ENCODE data around the gene RSRP1.
A peak's percentile ranks its signal among the peaks of the same experiment; 100 is the strongest.
"Not testable (repeated sequence)": the region's sequence is repeated elsewhere in the genome, so short reads cannot be mapped to it uniquely, and the experiment has no call there.

RSRP1 gene, protein sequence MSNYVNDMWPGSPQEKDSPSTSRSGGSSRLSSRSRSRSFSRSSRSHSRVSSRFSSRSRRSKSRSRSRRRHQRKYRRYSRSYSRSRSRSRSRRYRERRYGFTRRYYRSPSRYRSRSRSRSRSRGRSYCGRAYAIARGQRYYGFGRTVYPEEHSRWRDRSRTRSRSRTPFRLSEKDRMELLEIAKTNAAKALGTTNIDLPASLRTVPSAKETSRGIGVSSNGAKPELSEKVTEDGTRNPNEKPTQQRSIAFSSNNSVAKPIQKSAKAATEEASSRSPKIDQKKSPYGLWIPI

DNA sequence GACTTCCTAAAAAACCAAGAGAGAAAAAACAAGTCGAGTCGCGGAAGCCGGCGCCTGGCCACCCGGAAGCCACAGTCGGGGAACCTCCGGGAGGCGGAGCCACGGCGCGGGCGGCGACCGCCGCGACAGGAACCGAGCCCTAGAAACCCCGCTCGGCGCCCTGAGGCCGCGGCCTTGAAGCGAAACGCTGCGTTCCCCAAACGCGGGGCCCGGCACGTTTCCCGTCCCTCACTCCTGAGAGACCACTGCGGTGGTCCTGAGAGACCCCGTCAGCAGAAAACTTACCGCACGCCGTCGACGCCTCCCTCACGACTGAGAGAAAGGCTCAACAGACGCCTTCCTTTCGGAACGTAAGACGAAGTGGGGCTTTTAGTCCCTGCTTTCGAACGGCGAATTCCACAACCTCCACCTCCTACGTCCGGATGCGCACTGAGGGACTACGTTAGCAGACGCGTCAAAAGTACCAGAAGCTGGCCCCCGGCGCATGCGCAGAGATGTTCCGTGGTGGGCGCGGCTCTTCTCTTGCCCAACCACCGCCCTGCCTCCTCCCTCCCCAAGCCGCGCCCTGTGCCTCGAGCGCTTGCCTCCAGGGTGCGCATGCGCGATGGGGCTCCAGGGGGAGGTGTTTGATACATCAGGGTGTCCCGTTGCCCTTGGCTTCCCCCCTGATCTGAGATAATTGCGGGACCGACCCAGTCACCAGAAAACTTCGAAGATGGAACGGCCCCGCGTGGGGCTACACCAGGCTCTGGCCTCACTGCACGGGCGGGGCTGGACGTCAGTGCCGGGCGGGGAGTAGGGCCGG, at the start of gene RSRP1:
RSRP1 (minus strand) TSS at position 431 of the 805 bp plus-strand sequence. CDS start 491 bp downstream, outside the sequence.
- peak; percentile 100 for DNase-seq (ENCODE audit: low read depth in 2 of 2, low spot score in 1 of 2)

DNA sequence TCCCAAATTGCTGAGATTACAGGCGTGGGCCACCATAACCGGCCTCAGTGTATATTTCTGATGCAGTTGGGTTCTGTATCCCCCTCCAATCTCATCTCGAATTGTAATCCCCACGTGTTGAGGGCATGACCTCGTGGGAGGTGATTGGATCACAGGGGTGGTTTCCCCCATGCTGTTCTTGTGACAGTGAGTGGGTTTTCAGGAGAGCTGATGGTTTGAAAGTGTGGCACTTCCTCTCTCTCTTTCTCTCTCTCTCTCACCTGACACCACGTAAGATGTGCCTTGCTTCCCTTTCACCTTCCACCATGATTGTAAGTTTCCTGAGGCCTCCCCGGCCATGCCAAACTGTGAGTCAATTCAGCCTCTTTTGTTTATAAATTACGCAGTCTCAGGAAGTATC, 49.2 kb upstream of the RSRP1 start:
- not testable (repeated sequence) for DNase-seq (ENCODE audit: low read depth in 2 of 2, low spot score in 1 of 2)

DNA sequence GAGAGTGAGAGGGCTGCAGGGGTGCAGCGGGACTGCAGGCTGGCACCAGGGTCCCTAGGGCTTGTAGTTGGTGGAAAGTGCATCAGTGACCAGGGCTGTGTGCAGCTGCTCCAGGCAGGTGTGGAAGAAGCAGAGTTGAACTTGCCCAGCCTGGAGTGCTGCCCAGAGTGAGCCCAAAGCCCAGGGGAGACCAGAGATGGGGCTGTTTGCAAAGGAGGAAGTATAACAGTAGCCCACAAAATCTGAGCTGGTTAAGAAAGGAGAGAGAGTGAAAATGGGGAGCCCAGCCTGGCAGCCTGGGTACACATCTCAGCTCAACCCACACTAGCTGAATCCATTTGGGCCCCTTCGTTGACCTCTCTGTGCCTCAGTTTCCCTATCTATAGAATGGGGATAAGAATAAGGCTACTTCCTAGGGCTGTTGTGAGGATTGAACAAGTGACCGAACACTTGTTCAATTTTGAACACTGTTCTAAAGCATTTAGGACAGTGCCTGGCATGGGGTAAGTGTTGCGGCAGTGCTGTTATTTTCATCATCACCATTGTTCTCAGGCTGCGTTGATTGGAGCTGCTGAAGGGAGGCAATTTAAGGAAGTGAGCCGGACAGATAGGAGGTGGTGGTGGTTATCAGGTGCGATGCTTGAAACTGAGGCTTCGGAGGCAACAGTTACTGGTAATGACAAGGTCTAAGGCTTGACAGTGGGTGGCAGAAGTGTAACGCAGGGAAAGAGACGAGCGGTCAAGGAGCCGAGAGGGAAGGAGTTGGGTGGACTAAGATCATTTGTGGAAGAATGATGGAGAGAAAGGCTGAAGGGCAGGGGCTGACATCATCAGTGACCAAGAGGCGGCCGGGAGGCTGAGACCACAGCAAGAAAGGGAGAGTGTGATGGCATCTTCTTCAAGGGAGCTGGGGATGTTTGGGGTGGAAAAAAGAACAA, 47.9 kb upstream of the RSRP1 start:
- not testable (repeated sequence) for DNase-seq (ENCODE audit: low read depth in 2 of 2, low spot score in 1 of 2)

DNA sequence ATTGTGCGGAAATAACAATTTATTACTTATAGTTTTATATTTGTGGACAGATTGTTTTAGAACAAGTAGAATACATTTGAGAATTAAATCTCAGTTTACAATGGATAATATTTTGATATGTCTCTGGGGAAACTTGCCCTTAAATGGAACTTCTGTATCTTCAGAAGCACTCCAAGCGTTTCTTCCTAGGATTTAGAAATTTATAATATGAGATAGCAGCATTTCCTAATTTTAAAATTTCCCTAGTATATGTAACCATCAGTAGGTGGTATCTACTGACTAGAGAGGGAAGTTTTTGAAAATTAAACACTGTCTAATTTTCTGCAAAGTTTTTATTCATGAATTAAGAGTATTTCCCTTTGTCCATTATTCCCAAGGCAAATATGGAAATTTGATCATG, 46.2 kb upstream of the RSRP1 start:
- not testable (repeated sequence) for DNase-seq (ENCODE audit: low read depth in 2 of 2, low spot score in 1 of 2)

DNA sequence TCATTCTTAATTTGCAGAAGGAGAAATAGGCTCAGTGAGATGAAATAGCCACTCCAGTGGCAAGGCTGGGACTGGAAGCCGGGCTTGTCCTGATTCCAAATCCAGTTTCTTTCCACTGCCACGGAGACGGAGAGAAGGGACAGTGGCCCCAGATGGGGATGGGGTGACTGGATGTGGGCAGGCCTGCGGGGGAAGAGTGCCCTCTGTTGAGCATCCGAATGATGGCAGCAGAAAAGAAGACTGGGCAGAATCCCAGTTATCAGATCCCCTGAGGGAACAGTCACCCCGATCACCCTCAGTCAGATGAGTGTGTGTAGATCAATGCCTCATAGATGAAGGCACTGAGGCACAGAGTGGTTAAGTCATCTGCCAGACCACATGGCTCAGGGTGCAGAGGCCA, 42.8 kb upstream of the RSRP1 start:
- not testable (repeated sequence) for DNase-seq (ENCODE audit: low read depth in 2 of 2, low spot score in 1 of 2)

DNA sequence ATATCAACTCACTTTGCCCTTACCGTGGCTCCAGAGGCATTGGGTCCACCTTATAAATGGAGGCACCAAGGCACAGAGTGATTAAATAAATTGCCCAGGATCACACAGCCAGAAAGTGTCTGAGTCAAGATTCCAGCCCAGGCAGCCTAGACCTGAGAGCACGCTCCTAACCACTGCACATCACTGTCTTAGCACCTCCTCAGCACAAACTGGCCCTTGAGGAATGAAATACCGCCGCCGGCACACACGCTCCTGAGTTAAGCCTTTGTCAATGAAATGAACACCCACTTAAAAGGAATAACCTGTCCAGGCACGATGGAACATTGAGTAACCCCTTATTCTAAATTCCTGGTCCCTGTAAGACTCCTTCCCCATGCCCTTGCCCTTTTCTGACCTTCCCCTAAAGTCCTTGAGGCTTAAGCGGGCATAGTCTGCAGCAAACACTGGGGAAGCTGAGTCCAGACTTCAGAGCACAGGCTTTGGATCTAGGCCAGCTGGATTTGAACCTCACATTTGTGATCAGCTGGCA, 41.4 kb upstream of the RSRP1 start:
- DNase-seq (ENCODE audit: low read depth in 2 of 2, low spot score in 1 of 2): not testable (repeated sequence)

DNA sequence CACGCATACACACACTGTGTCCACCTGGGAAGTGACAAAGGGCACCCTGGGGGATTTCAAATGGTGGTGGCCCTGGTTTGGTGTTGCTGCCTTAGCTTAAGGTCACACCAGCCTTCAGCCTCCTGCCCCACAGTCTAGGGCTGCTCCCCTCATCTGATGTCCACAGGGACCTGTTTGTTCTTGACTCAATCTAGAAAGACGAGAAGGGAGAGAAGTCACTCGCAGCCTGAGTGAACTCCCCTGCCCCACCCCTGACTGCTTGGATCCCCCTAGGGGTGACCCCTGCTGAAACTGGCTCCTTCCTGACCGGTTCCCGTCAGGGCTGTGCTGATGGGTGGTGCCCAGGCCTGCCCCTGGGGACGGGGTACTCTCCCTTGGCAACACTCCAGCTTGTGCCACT, 39.9 kb upstream of the RSRP1 start:
- not testable (repeated sequence) for DNase-seq (ENCODE audit: low read depth in 2 of 2, low spot score in 1 of 2)

DNA sequence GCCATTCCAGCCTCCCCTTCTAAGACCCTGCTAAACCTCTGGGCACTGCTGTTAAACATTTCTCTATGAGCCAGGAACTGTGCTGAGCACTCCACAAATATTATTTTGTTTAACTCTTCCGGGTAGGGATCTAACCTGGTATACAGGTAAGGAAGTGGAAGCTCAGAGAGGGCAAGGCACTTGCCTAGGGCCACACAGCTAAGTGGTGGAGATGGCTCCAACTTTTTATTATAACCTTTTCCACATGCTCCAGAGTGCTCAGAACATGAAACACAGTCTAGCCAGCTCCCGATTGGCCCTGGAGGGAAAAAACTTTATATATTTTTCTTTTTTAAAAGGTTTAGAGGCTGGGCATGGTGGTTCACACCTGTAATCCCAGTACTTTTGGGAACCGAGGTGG, 38.6 kb upstream of the RSRP1 start:
- DNase-seq (ENCODE audit: low read depth in 2 of 2, low spot score in 1 of 2): not testable (repeated sequence)

DNA sequence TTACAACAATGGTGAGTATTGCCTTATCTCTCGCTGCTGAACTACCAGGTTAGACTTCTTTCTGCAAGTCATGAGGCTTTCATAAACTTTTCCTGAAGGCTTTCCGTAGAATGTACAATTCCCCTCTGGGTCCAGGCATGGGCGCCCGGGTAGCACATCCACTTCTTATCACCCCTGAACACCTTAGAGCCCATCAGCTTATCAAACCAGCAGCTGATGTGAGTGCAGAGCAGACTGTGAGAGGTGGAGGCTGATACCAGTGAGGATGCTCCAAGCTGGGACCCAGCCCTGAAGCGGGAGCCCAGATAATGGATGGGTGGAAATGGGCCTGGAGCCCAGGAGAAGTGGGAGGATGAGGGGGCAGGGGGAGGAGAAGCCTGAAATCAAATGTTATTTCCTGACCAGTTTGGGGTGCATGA, 32.4 kb upstream of the RSRP1 start:
- not testable (repeated sequence) for DNase-seq (ENCODE audit: low read depth in 2 of 2, low spot score in 1 of 2)

DNA sequence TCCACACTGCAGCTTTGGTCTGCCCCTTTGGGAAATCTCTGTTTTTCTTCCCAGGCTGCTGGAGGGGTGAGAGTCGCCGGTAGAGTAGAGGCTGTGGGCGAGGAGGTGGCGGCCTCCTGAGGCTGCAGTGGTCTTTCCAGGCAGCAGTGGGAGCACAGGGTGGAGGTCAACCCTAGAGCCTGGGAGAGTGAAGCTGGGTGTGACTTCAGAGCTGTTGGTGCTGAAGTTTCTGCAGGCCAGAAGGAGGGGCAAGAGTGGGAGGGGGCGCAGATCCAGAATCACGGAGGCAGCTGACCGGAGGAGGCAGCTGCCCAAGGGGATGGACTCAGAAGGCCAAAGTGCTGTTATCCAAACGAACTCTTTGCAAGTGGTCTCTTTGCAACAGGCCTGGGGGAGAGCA, 31.5 kb upstream of the RSRP1 start:
- not testable (repeated sequence) for DNase-seq (ENCODE audit: low read depth in 2 of 2, low spot score in 1 of 2)

DNA sequence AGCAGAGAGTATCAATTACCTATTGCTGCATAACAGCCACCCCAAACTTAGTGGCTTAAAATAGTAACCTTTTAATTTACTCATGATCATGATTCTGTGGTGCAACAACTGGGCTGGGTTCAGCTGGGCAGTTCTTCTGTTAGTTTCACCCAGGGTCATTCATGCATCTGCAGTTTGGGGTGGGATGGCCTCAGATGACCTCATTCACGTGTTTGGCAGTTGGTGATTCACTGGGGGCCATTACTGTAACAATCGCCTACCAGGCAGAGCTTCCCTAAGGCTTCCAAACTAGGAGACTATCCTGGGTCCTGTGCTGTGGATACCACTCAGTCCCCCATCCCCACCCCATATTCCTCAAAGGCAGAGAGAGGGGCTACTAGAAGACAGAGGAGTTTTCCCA, 31.1 kb upstream of the RSRP1 start:
- DNase-seq (ENCODE audit: low read depth in 2 of 2, low spot score in 1 of 2): not testable (repeated sequence)

DNA sequence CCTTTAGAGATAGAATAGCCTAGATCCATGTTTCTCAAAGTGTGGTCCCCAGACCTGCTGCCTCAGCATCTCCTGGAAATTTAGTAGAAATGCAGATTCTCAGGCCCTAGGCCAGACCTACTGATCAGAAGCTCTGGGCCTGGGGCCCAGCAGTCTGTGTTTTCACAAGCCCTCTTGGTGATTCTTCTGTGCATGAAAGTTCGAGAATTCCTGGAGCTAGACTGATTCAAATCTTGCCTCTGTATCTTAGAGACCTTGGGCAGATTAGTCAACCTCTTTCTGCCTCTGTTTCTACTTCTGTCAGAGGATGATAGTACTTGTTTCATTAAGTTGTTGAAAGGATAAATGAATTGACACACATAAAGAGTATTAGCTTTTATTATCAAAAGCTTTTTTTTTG, 30.0 kb upstream of the RSRP1 start:
- not testable (repeated sequence) for DNase-seq (ENCODE audit: low read depth in 2 of 2, low spot score in 1 of 2)

DNA sequence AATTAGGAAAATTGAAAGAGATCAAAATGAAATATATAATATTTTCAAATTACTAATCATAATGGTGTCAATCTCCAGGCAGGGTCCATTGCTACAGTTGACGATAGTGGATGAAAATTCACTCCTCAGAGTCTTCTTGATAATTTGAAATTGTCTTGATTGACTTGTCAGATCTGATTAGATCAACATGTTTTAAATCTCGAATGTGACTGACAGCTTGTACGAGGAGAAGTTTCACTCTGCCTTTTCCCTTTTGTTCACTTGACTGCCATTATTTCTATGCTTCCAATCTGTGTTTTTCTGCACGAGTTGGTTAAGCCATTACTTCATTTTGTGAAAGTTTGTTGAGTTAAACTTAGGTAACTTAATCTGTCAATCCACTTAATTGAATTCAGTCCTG, 28.4 kb upstream of the RSRP1 start:
- not testable (repeated sequence) for DNase-seq (ENCODE audit: low read depth in 2 of 2, low spot score in 1 of 2)

DNA sequence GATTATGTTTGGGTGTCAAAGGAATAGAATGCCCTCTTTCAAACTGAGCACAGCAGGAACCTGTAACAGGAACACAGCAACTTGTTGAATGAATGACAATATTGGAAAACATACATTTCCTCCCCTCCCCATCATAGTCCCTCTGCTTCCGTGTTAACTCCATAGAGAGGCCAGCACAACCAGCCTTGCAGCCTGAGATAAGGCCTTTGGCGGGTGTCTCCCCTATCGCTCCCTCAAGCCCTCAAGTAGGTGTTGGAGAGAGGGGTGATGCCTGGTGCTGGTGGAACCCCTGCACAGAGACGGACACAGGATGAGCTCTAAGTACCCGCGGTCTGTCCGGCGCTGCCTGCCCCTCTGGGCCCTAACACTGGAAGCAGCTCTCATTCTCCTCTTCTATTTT, 25.0 kb upstream of the RSRP1 start, which contains the start of gene RHD:
RHD (plus strand) TSS at position 272 of the 400 bp plus-strand sequence; CDS start at position 311, 39 bp downstream.
- not testable (repeated sequence) for DNase-seq (ENCODE audit: low read depth in 2 of 2, low spot score in 1 of 2)

DNA sequence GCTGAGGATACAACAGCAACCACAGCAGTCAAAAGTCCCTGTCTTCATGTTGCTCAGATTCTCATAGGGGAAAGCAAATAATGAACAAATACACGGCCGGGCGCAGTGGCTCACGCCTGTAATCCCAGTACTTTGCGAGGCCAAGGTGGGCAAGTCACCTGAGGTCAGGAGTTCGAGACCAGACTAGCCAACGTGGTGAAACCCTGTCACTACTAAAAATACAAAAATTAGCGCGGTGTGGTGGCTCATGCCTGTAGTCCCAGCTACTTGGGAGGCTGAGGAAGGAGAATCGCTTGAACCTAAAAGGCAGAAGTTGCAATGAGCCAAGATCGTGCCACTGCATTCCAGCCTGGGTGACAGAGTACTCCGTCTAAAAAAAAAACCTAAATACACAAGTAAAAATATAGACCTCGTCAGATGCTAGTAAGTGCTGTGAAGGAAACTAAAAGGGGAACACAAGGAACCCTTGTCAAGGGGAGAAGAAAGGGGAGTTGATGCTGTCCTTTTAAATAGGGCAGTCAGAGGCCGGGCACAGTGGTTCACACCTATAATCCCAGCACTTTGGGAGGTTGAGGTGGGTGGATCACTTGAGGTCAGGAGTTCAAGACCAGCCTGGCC, 21.0 kb upstream of the RSRP1 start:
- not testable (repeated sequence) for DNase-seq (ENCODE audit: low read depth in 2 of 2, low spot score in 1 of 2)

DNA sequence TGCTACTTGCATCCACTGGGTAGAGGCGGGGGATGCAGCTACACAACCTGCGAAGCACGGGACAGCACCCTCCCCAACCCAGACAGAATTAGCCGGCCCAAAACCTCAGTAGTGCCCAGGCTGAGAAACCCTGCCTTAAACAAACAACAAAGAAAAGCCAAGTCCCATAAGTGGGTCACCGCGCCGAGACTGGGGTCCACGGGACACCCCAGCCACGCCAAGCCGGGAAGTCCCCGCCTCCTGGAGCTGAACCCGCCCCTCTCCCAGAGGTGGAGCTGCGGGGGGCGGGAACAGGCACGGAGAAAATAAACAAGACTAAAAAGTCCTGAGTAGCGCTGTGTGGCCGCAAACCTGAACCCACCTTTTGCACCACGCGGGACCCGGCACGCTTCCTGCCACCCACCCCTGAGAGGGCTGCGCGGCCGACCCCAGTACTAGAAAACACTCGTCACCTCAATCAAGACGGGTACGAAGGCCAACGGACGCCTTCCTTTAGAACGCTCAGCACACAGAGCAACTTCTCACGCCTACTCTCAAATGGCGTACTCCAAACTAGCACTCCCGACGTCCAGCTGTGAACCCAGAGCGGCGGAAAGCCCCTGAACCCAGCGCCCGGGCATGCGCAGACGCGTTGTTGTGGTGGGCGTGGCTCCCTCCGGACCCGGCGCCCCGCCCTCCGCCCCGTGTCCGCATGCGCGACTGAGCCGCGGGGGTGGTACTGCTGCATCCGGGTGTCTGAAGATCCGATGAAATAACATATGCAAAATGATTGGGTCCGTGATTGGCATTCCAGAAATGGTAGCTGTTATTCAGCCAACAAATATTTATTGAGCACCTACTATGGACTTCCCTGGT, 20.3 kb upstream of the RSRP1 start:
- DNase-seq (ENCODE audit: low read depth in 2 of 2, low spot score in 1 of 2): peak; percentile 79 to 89

DNA sequence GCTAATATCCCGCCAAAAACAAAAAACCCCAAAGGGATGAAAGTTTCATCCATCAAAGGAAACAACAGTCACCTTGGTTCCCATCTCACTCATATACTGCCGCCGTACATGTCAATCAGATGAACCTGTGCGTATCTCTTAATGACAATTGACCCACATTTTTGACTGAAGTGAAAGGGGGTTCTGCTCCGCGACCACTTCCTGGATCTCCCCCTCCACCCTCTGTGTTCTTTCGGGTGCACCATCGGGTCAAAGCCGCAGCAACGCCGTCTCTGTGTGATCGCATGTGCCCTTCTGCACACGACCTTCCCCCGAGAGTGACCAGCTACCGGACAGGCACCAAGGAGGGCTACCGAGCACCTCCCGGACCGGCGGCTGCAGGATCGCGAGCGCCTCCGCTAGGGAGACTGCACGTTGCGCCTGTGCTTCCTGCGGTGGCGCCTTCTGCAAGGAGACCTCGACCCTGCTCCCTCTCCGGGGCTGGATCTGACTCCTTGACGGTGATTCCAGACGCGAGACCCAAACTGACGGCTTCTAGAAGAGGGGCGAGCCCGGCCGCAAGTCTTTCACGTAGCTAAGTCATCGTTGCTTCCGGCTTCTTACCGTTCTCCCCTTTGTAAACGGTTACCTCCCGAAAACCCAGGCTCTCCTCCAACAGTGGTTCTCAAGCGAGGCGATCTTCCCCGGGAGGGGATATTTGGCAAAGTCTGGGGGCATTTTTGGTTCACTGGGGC, 19.5 kb upstream of the RSRP1 start:
- DNase-seq (ENCODE audit: low read depth in 2 of 2, low spot score in 1 of 2): not testable (repeated sequence)

DNA sequence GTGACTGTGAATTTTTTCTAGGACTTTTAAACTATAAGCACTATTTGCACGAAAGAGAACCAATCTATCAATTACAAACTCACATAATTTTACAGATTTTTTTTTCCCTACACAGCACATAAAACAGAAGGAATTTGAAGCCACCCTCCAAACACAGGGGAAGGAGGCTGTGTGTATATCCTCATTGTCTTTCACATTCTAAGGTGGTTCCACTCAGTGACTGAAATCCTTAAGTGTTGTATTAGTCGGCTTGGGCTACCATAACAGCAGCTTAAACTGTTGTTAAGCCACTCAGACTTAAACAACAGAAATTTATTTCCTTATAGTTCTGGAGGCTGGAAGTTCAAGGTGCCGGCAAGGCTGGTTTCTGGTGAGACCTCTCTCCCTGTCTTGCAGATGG, 13.1 kb upstream of the RSRP1 start:
- not testable (repeated sequence) for DNase-seq (ENCODE audit: low read depth in 2 of 2, low spot score in 1 of 2)

DNA sequence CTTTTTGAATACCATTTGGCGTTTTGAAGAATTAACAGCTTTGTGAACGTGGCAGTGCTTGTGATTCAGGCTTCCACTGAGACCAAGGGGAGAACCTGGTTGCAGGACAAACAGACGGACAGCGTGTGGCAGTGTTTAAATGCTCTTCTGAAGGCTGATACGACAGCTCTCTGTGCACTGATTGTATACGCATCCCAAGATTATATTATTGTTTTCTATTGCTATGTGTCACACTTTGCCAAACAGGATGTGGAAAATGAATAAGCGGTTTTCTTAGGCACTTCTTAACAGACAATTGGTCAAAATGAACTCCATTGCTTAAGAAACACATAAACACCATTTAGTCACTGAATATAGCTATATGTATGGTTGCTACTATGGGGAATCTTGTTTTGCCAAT, 12.6 kb upstream of the RSRP1 start:
- not testable (repeated sequence) for DNase-seq (ENCODE audit: low read depth in 2 of 2, low spot score in 1 of 2)

All from stimulated activated CD8-positive, alpha-beta memory T cell treated with anti-CD3 and anti-CD28 coated beads, Interleukin-4, amount 100 ng/mL, for 1 hour (primary cell).